Stimulated activated naive CD8-positive, alpha-beta T cell treated with anti-CD3 and anti-CD28 coated beads, Interleukin-15, Interleukin-2, amounts not matched to agents 100 ng/mL and 50 ng/mL, for 24 hours (primary cell): Measurements from ENCODE around the gene RHBG.

Experiments used
- H3K27ac Mint-ChIP-seq: one replicate; pipeline ENCODE4 v1.8.0; 2021; ENCODE audit warnings: mild to moderate bottlenecking, mixed read lengths
- H3K27me3 Mint-ChIP-seq: one replicate; pipeline ENCODE4 v1.8.0; 2021; ENCODE audit warnings: mixed read lengths
- H3K36me3 Mint-ChIP-seq: one replicate; pipeline ENCODE4 v1.8.0; 2021; ENCODE audit warnings: low read depth, mixed read lengths
- H3K4me1 Mint-ChIP-seq: one replicate; pipeline ENCODE4 v1.8.0; 2021; ENCODE audit warnings: low read depth, mixed read lengths
- H3K4me3 Mint-ChIP-seq: one replicate; pipeline ENCODE4 v1.8.0; 2021; ENCODE audit warnings: mild to moderate bottlenecking, mixed read lengths
- H3K9me3 Mint-ChIP-seq: one replicate; pipeline ENCODE4 v1.8.0; 2021; ENCODE audit warnings: mixed read lengths

RHBG gene

DNA sequence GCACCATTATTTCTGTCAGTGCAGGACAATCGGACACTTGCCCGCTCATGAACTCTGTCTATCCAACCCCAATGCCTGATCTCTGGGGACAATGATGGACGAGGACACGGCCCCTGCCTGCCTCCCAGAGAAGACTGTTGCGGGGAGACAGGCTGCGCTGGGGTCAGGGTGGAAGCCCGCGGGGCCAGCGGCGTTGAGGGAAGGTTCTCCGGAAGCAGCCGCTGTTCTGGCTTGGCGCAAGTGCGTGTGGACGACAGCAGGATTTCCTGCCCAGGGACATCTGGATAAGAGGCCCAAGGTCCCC lies 18.8 kb downstream of the RHBG start:
- Mint-ChIP-seq H3K36me3 (no peaks in the 10 kb centered on the region), H3K9me3 (no peaks in the 10 kb centered on the region), H3K27me3 (peaks cover 38% of the 10 kb centered on the region), H3K4me1 (peaks cover 5% of the 10 kb centered on the region), H3K4me3 (no peak overlapping the region), H3K27ac (no peak overlapping the region)

DNA sequence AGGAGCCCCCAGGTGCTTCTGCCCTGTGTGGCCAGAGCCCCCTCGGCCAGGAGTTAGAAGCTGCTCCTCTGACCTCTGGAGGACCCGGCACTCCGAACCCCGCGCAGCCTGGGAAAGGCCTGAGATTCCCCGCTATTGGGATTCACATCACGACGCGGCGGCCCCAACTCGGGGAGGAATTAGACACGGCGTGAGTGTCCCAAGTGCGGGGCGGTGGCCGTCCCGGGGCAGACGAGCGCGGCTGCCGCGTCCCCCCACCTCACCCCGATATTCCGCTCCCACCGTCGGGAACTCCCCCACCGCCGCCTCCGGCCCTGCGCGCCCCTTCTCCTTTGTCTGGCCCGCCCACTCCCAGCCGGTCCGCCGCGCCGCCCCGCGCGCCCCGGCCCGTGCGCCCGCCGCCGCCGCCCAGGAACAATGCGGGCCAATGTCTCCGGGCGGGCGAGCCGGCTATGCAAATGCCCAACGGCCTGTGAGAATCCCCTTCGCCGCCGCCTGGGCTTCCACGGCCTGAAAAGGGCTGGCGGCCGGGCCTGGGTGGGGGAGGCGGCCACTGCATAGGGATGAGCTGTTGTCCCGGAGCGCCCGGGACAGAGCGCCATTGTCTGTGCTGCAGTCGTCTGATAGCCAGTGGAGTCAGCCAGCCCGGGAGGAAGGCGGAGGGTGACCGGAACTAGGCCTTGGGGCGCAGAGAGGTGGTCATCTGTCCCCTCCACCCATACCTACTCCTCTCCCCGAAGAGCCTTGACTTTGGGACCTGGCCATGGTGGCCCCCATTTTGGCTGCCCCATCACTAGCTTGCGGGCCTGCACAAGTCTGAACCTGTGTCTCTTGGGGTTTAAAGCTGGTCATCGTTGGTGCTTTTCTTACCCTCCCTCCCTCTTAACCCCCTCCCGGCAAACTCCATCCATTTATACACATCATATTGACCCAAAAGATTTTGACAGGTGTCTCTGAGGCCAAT lies 19.4 kb downstream of the RHBG start:
- Mint-ChIP-seq H3K4me1 (peaks cover 5% of the 10 kb centered on the region), H3K27me3 (peaks cover 40% of the 10 kb centered on the region), H3K27ac (no peak overlapping the region), H3K9me3 (no peaks in the 10 kb centered on the region), H3K36me3 (no peaks in the 10 kb centered on the region), H3K4me3 (no peak overlapping the region)

DNA sequence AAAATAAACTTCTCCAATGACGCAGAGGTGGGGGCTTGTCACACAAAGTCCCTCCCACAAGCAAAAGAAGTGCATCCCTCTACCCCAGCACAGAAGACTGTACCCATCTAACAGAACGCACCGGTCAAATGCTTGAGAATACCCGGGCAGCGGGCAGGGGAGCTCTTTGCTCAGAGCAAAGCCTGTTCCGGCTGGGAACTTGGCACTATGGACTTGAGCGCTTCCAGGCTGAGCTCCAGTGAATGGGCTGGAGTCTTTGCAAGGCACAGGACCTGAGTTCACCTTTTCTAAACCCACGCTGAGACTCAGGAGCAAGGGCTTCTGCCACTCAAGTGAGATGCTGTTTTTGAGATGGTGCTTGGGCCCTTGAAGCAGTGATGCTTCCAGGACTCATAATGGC lies 20.3 kb downstream of the RHBG start:
- H3K27me3 Mint-ChIP-seq: peaks cover 40% of the 10 kb centered on the region
- H3K36me3 Mint-ChIP-seq: no peaks in the 10 kb centered on the region
- H3K4me1 Mint-ChIP-seq: peaks cover 5% of the 10 kb centered on the region
- no peaks in the 10 kb centered on the region for H3K9me3 Mint-ChIP-seq
- H3K4me3 Mint-ChIP-seq: no peak overlapping the region
- H3K27ac Mint-ChIP-seq: no peak overlapping the region

DNA sequence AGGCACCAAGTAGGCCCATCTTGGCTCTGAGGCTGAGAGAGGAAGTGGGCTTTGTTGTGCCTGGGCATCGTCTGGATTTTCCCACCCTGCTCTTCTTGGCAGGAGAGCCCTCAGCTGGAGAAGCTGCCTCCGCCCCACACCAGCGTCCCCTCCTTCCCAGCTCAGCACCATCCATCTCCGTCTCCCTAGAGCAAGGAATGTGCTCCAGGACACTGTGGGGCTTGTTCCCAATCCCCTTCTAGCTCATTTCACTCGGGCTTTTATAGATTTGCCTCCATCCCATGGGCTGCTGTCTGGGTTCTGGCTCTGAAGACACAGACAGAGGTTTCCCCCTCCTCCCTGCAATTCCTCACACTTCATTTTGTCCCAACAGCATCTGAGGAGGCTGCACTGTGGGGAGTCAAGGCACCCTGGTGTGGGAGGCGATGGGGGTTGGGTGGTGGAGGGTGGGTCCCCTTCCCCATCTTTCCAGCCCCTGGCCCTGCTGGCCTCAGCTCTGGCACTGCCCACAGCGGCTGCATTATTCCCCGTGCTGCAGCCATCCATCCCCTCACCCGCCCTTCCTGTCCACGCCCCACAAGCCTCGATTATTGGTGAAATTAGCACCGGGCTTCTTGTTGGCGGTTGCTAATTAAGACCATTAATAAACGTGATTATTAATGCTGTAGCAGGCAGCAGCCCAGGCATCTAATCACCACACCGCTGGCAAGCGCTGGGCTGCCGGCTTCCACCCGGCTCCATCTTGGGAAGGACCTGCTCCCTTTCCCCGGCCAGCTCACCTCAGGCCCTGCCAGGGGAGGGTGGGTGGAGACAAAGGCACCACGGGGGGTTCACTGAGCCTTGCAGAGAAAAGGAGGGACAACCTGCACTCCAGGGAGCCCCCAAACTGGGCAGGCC lies 21.7 kb downstream of the RHBG start:
- Mint-ChIP-seq H3K4me3 (no peak overlapping the region), H3K9me3 (no peaks in the 10 kb centered on the region), H3K4me1 (peaks cover 3% of the 10 kb centered on the region), H3K27ac (no peak overlapping the region), H3K27me3 (peaks cover 46% of the 10 kb centered on the region), H3K36me3 (no peaks in the 10 kb centered on the region)

DNA sequence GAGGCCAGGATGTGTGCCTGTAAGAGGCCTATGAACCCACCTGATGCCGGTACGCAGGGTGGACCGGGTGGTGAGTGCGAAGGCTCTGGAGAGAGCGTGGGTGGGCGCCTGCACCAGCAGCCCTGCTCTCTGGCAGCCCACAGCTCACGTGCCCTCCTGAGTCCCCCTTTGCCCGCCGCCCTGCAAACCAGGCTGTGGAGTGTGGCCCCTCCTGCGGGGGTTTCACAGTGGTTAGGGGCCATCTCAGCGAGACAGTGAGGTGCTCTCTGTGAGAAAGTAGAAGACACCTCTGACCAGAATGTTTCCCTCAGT lies 22.3 kb downstream of the RHBG start:
- Mint-ChIP-seq H3K4me1 (no peaks in the 10 kb centered on the region), H3K4me3 (no peak overlapping the region), H3K9me3 (no peaks in the 10 kb centered on the region), H3K27me3 (peaks cover 46% of the 10 kb centered on the region), H3K27ac (no peak overlapping the region), H3K36me3 (no peaks in the 10 kb centered on the region)

DNA sequence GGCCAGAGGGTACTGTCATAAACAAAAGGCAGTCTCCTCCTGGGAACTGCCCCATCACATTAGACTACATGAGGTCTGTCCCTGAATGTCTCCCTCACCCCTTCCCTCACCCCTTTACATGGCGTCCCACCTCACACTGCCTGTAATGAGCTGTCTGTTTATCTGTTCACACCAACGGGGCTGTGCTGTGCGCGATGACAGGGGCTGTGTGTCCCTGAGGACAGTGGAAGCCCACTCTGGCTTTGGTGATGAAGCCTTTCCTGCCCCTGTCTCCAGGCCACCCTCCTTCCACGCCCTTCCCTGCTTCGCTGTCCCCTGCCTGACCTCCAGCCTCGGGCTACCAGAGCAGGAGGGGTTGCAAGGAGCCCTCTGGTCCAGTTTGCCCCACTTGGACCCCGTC lies 22.7 kb downstream of the RHBG start:
- Mint-ChIP-seq H3K4me3 (no peak overlapping the region), H3K36me3 (no peaks in the 10 kb centered on the region), H3K27ac (no peak overlapping the region), H3K27me3 (peaks cover 44% of the 10 kb centered on the region), H3K9me3 (no peaks in the 10 kb centered on the region), H3K4me1 (no peaks in the 10 kb centered on the region)

DNA sequence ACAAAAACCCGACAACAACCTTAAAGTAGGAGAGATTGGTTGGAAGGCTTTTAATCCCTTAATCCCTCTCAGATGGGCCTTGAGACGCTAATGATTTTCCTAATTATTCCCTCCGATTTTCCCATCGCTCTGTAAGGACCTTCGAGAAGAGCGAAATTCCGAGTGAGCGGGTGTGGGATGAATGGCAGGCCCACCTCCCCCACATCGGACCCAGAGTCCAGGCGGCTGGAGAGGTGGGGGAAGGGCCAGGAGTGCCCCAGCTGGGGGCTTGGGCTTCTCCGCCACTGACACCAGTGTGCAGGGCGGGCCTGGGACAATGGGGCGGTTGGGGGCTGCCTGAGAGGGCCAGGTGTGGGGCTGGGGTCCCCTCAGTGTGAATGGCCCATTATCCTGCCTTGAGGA lies 23.4 kb downstream of the RHBG start:
- Mint-ChIP-seq H3K9me3 (no peaks in the 10 kb centered on the region), H3K27ac (no peak overlapping the region), H3K36me3 (no peaks in the 10 kb centered on the region), H3K27me3 (peaks cover 36% of the 10 kb centered on the region), H3K4me1 (no peaks in the 10 kb centered on the region), H3K4me3 (no peak overlapping the region)

DNA sequence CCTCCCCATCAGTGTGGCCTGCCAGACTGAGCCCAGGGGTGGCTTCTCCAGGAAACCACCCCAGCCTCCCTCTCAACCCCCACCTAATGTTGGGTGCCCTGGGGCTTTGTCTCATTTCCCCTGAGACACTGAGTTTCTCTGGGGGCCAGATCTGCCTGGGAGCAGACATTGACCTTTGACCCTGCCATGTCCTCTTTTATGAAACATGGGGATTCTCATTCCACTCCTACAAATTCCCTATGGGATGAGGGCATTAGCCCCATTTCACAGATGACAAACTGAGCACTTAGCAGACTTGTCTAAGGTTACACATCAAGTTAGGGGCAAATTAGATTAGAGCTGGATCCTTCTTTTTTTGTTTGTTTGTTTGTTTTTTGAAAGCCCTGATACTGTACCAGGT lies 24.1 kb downstream of the RHBG start:
- Mint-ChIP-seq H3K27me3 (peaks cover 30% of the 10 kb centered on the region), H3K9me3 (no peaks in the 10 kb centered on the region), H3K27ac (no peak overlapping the region), H3K4me1 (no peaks in the 10 kb centered on the region), H3K4me3 (no peak overlapping the region), H3K36me3 (no peaks in the 10 kb centered on the region)

DNA sequence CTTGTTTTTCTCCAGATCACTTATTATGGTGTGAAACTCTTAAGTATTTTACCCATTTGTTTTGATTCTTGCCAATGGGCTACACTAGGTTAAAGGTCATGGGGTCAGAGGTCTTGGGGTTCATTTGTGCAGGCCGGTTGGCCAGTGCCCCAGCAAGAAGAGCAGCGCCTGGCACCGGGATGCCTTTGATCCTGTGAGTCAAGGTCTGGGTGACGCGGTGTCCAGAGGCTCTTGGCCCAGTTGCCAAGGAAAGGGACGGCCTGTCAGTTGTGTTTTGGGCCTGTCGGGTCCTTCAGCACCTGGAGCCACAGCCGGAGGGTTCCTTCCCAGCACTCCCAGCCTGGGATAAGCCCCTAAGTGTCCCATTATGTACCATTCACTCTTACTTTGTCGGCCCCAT lies 25.1 kb downstream of the RHBG start:
- Mint-ChIP-seq H3K36me3 (no peaks in the 10 kb centered on the region), H3K27ac (no peak overlapping the region), H3K27me3 (peaks cover 27% of the 10 kb centered on the region), H3K4me1 (no peaks in the 10 kb centered on the region), H3K9me3 (no peaks in the 10 kb centered on the region), H3K4me3 (no peak overlapping the region)

DNA sequence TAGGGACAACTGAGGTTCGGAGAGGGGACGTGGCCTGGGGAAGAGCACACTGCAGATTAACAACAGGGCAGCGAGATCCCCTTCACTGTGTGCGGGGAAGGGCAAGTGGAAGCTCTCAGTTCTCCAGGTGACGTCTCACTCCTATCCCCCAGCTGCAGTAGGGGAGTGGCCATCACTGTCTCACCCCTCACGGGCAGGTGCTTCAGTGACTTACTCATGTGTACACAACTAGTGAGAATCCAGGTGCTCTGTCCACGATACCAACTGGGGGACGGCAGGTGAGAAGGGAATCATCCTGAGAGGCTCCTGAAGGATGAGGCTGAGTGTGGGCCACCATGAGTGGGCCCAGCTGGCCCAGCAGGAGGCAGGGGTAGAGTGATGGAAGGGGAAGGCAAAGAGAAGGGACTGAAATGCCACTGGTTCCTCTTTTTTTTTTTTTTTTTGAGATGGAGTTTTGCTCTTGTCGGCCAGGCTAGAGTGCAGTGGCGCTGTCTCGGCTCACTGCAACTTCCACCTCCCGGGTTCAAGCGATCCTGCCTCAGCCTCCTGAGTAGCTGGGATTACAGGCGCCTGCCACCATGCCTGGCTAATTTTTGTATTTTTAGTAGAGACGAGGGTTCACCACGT lies 25.9 kb downstream of the RHBG start:
- no peak overlapping the region for H3K4me3 Mint-ChIP-seq
- peaks cover 18% of the 10 kb centered on the region for H3K27me3 Mint-ChIP-seq
- H3K9me3 Mint-ChIP-seq: no peaks in the 10 kb centered on the region
- H3K36me3 Mint-ChIP-seq: no peaks in the 10 kb centered on the region
- H3K4me1 Mint-ChIP-seq: no peaks in the 10 kb centered on the region
- H3K27ac Mint-ChIP-seq: no peak overlapping the region

DNA sequence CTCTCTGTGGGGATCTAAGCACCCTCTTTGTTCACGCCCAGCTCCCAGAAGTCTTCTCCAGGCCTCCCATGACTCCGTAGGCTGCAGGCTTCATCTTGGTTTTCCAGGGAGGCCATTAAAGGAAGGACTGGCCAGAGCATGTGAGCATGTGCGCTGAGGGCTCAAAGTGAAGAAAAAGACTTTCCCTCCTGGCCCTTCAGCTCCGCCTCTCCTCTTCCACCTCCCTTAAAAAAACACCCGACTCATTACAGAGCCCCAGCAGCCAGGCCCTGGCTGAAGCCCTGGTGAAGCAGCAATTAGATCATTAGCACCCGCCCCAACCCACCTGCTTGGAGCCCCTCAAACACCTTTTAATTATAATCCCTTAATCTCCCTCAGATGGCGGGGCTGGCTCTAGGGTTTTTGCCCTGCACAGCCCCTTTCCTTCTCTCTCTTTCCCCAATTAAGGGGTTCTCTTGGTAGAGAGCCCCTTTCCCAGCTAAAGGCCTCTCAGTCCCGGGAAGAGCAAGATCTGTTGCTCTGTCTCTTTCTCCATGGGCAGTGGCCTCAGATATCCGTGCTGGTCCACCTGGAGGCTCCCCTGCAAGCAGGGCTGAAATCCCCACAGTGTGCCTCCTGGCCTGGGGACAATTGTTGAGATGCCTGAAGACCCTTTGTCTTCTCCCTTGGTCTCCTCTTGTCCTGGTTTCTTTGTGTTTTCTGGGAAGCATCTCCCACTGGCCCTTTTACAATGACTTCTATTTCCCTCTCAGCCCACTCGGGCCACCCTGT lies 30.5 kb downstream of the RHBG start:
- Mint-ChIP-seq H3K36me3 (no peaks in the 10 kb centered on the region), H3K9me3 (no peaks in the 10 kb centered on the region), H3K4me3 (no peak overlapping the region), H3K4me1 (no peaks in the 10 kb centered on the region), H3K27me3 (peaks cover 21% of the 10 kb centered on the region), H3K27ac (no peak overlapping the region)

DNA sequence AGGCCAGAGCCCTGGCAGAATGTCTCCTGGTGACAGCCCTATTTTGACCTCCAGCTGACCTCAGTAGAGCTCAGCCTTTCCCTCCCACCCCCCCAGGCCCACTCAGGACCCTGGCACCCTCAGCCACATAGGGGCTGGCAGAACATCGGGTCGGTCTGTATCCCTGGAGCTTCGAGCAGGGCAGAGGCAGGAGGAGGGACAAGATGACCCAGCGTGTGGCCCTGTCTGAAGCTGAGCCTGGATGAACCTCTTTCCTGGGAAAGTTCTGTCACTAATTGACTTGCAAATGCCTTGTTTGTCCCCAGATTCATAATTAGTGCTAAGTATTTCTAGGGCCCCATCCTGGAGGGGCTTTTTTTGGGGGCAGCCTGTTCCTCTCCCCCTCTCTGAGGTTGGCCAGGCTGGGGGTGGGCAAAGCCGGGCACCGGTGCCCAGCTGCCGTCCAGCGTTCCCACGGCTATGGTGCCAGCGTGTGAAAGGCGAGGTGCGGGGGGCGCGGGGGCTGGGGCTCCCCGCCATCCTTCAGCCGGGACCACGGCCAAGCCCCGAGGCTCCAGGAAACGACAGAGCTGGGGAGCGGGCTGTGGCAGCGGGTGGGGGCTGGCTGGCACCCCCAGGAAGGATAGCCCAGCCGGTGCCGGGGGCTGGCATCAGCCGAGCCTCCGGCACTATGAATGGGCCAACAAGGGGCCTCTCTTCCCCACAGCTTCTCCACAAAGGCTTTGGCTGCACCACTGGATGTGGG lies 31.4 kb downstream of the RHBG start:
- H3K36me3 Mint-ChIP-seq: no peaks in the 10 kb centered on the region
- no peak overlapping the region for H3K4me3 Mint-ChIP-seq
- H3K27ac Mint-ChIP-seq: no peak overlapping the region
- no peaks in the 10 kb centered on the region for H3K9me3 Mint-ChIP-seq
- H3K4me1 Mint-ChIP-seq: no peaks in the 10 kb centered on the region
- peaks cover 19% of the 10 kb centered on the region for H3K27me3 Mint-ChIP-seq

DNA sequence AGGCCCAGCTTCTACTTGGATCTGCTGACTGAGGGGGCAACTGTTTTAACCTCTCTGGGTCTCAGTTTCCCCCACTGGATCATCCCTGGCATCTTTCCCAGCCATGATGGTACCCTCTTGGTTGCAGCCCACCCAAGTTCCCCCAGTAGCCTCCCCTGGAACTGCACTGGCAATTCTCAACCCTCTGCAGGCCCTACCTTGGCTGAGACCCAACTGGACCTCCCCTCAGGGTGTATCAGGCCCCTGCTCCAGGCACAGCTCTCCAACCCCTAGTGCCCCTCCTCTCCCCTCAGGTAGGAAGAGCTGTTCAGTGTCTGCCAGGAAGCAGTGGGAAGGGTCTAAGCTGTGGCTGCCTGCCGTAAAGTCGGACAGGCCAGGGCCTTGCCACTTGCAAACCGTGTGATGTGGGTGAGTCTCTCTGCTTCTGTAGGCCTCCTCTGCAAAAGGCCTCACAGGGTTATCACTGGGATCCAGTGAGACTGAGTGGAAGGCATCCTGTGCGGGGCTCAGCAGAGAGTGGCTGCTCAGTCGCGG lies 32.1 kb downstream of the RHBG start:
- no peaks in the 10 kb centered on the region for H3K4me1 Mint-ChIP-seq
- H3K27ac Mint-ChIP-seq: no peak overlapping the region
- no peaks in the 10 kb centered on the region for H3K9me3 Mint-ChIP-seq
- no peaks in the 10 kb centered on the region for H3K36me3 Mint-ChIP-seq
- no peak overlapping the region for H3K4me3 Mint-ChIP-seq
- H3K27me3 Mint-ChIP-seq: peaks cover 23% of the 10 kb centered on the region

DNA sequence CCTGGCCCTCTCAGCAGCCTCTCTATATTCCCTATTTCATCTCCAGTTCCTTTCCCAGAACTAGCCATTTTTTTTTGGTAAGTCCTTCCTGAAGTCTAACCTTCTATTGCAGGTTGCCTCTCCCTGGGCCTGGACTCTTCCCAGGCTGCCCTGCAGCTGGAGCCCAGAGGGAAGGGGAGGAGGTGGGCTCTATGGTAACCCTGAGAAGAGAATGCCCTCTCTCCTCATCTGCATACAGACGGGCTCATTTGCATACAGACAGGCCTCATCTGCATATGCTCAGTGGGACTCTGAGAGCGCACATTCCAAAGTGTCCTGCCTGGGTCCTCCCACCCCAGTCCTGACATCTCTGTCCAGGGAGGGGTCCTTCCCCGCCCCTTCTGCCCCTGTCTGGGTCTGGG lies 32.7 kb downstream of the RHBG start:
- Mint-ChIP-seq H3K27ac (peak overlapping the region; percentile 12), H3K4me3 (no peak overlapping the region), H3K27me3 (peaks cover 29% of the 10 kb centered on the region), H3K4me1 (no peaks in the 10 kb centered on the region), H3K9me3 (no peaks in the 10 kb centered on the region), H3K36me3 (no peaks in the 10 kb centered on the region)
